ENCODE measurements around the gene MEIS3. TPM values are rescaled to one million over a fixed set of nuclear protein-coding genes. Genes with fewer than 3 reads are reported as not detected.
A peak's percentile ranks its signal among the peaks of the same experiment; 100 is the strongest.

MEIS3 gene
- total RNA-seq, 1 donor from 2014 or later: 32.2 TPM

DNA sequence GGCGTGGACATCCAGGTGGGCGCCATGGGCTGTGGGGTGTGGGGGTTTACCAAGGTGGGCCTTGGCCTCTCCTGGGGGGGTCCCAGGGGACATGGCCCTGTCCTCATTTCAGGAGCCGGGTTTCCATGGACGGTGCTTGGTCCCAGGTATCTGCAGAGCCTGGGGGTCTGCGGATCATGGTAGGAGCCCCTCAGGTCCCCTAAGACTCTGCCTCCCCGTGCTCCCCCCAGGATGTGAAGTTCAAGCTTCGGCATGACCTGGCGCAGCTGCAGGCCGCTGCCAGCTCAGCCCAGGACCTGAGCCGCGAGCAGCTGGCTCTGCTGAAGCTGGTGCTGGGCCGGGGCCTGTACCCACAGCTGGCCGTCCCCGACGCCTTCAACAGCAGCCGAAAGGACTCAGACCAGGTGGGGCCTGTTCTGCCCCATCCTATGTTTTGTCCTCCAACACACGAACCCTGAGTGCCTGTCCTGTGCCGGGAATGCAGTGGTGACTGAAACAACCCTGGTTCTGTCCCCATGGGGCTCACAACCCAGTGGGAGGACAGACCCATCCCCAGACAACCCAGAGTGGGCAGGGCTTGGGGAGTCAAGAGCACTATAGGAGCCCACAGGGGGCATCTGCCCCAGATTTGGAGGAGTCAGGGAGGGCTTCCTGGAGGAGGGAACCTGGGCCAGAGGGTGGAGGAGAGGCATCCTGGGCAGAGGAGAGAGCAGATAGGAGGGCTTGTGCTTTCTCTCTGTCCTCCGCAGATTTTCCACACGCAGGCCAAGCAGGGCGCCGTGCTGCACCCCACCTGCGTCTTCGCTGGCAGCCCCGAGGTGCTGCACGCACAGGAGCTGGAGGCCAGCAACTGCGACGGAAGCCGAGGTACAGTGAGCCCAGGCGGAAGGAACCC lies 43.4 kb downstream of the MEIS3 start:
- no peak for DNase-seq (ENCODE audit: low spot score)
- Histone ChIP-seq H3K36me3 (no peaks in the 10 kb centered on the region), H3K27ac (no peak overlapping the region), H3K27me3 (no peaks in the 10 kb centered on the region), H4K20me1 (ENCODE audit: low read depth) (no peaks in the 10 kb centered on the region), H3K4me2 (no peak overlapping the region), H3K9me3 (ENCODE audit: low read depth) (no peaks in the 10 kb centered on the region), H3K79me2 (ENCODE audit: low read depth) (no peaks in the 10 kb centered on the region), H3K4me1 (no peaks in the 10 kb centered on the region), H3F3A (ENCODE audit: low read depth) (no peaks in the 10 kb centered on the region), H2AFZ (replicated peaks) (no peak overlapping the region), H3K4me3 (no peak overlapping the region), H3K9ac (no peak overlapping the region)
- TF ChIP-seq, protein P1, sequence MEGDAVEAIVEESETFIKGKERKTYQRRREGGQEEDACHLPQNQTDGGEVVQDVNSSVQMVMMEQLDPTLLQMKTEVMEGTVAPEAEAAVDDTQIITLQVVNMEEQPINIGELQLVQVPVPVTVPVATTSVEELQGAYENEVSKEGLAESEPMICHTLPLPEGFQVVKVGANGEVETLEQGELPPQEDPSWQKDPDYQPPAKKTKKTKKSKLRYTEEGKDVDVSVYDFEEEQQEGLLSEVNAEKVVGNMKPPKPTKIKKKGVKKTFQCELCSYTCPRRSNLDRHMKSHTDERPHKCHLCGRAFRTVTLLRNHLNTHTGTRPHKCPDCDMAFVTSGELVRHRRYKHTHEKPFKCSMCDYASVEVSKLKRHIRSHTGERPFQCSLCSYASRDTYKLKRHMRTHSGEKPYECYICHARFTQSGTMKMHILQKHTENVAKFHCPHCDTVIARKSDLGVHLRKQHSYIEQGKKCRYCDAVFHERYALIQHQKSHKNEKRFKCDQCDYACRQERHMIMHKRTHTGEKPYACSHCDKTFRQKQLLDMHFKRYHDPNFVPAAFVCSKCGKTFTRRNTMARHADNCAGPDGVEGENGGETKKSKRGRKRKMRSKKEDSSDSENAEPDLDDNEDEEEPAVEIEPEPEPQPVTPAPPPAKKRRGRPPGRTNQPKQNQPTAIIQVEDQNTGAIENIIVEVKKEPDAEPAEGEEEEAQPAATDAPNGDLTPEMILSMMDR (IDR thresholded peaks at IDR 0.05): no peak
- no peak for TF ChIP-seq EZH2 (IDR thresholded peaks at IDR 0.05)
- TF ChIP-seq EZH2phosphoT487 (IDR thresholded peaks at IDR 0.05): no peak
- peaks cover 10% of the 10 kb centered on the region for H3K36me3 Mint-ChIP-seq
- peak overlapping the region; percentile 62 for H3K4me3 Mint-ChIP-seq
- H3K9me3 Mint-ChIP-seq: no peaks in the 10 kb centered on the region
- H3K27me3 Mint-ChIP-seq (ENCODE audit: insufficient read depth, low read depth): peaks cover 6% of the 10 kb centered on the region
- no peaks in the 10 kb centered on the region for H3K4me1 Mint-ChIP-seq
- no peak overlapping the region for H3K27ac Mint-ChIP-seq

DNA sequence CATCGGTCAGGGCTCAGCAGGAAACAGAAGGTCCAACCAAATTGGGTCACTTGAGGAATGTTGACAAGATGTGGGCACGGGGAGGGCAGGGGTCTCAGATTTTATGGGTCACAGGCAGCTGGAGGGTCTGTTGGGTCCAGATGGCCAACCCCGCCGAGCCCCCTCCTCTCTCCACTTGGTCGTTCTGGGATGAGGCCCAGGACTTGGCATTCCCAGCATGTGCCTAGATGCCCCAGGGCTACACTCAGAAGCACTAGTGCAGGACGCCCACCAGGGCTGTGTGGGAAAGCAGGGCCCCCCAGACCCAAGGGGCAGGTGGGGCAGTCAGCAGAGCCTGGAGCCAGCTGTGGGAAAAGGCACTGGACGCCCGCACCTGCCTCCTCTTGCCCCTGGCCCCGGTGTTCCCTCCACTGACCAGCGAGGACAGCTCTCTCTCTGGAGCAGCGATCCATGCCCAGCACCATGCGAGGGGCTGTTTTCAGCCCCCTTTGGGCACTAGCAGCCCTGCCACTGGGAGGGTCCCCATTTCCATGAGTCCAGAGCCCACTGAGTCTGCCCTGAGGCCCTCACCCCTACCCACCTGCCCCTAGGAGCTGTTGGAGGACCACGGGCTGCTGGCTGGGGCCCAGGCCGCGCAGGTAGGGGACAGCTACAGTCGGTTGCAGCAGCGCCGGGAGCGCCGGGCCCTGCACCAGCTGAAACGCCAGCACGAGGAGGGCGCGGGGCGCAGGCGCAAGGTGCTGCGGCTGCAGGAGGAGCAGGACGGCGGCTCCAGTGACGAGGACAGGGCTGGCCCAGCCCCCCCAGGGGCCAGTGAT lies 44.2 kb downstream of the MEIS3 start:
- Mint-ChIP-seq H3K9me3 (no peaks in the 10 kb centered on the region), H3K27ac (no peak overlapping the region), H3K4me3 (no peak overlapping the region), H3K4me1 (no peaks in the 10 kb centered on the region), H3K36me3 (peaks cover 13% of the 10 kb centered on the region), H3K27me3 (ENCODE audit: insufficient read depth, low read depth) (peaks cover 6% of the 10 kb centered on the region)
- Histone ChIP-seq H3K4me3 (no peak overlapping the region), H3K79me2 (ENCODE audit: low read depth) (no peaks in the 10 kb centered on the region), H3K27ac (no peak overlapping the region), H2AFZ (replicated peaks) (no peak overlapping the region), H4K20me1 (ENCODE audit: low read depth) (no peaks in the 10 kb centered on the region), H3K9ac (no peak overlapping the region), H3K4me1 (no peaks in the 10 kb centered on the region), H3K36me3 (no peaks in the 10 kb centered on the region), H3K27me3 (no peaks in the 10 kb centered on the region), H3K4me2 (no peak overlapping the region), H3F3A (ENCODE audit: low read depth) (no peaks in the 10 kb centered on the region), H3K9me3 (ENCODE audit: low read depth) (no peaks in the 10 kb centered on the region)
- TF ChIP-seq EZH2 (IDR thresholded peaks at IDR 0.05): no peak
- TF ChIP-seq EZH2phosphoT487 (IDR thresholded peaks at IDR 0.05): no peak
- TF ChIP-seq, protein P1 (IDR thresholded peaks at IDR 0.05): no peak
- no peak for DNase-seq (ENCODE audit: low spot score)

DNA sequence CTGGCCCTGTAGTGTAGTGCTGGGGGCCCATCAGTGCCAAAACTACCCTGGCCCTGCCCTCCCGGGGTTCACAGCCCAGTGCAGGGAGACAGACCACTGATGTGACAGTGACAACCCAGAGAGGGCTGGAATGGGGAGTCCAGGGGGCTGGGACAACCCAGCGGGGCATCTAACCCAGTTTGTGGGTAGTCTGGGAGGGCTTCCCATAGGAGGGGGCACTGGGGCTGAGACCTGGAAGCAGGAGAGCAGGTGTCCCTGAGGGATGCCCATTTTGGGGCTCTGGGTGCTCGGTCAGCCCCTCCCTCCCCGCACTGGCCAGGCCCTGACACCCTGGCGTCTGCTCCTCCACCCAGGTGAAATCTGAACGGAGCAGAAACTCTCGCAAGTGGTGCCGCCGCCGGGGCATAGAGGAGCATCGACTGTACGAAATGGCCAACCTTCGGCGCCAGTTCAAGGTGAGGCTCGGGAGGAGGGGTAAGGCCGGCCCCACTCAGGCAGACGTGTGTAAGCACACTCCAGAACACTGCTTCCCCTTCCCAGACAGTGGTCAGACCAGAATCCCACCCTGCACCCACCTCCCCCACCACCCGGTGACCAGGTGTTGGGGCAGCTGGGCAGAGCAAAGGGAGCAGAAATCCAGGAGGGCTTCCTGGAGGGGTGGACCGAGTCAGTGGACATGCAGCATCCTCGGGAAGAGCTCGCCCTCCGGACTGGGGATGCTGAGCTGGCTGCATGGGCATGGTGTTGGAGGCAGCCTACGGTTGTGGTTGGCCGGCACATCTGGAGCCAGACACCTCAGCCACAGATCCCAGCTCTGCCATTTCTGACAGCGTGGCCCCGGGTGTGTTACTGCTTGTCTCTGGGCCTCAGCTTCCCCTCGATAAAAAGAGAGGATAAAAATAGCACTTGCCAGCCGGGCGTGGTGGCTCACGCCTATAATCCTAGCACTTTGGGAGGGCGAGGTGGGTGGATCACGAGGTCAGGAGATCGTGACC lies 45.8 kb downstream of the MEIS3 start:
- Histone ChIP-seq H3K27me3 (no peaks in the 10 kb centered on the region), H3K27ac (no peak overlapping the region), H3K79me2 (ENCODE audit: low read depth) (no peaks in the 10 kb centered on the region), H3K9me3 (ENCODE audit: low read depth) (no peaks in the 10 kb centered on the region), H3K36me3 (no peaks in the 10 kb centered on the region), H3F3A (ENCODE audit: low read depth) (no peaks in the 10 kb centered on the region), H3K4me2 (no peak overlapping the region), H3K9ac (no peak overlapping the region), H3K4me1 (no peaks in the 10 kb centered on the region), H2AFZ (replicated peaks) (no peak overlapping the region), H4K20me1 (ENCODE audit: low read depth) (no peaks in the 10 kb centered on the region), H3K4me3 (no peak overlapping the region)
- H3K27ac Mint-ChIP-seq: no peak overlapping the region
- no peak overlapping the region for H3K4me3 Mint-ChIP-seq
- H3K27me3 Mint-ChIP-seq (ENCODE audit: insufficient read depth, low read depth): peaks cover 6% of the 10 kb centered on the region
- DNase-seq (ENCODE audit: low spot score): no peak
- H3K4me1 Mint-ChIP-seq: no peaks in the 10 kb centered on the region
- H3K9me3 Mint-ChIP-seq: no peaks in the 10 kb centered on the region
- H3K36me3 Mint-ChIP-seq: peaks cover 19% of the 10 kb centered on the region
- no peak for TF ChIP-seq EZH2 (IDR thresholded peaks at IDR 0.05)
- no peak for TF ChIP-seq EZH2phosphoT487 (IDR thresholded peaks at IDR 0.05)
- TF ChIP-seq, protein P1 (IDR thresholded peaks at IDR 0.05): no peak

Data from neural progenitor cell (in vitro differentiated cells).